GM18508 (cell line): ENCODE measurements around the gene CCBE1.

ENCODE experiments used
- ATAC-seq: cut with Tn5 transposase; IDR thresholded peaks from one replicate; pipeline ENCODE4 v1.9.1; 2021; ENCODE audit warnings: moderate number of reproducible peaks; ENCODE audit not compliant: insufficient read depth, unreplicated experiment

Gene CCBE1

GRCh38 chr18:59469463-59470180 is 227.6 kb downstream of the CCBE1 start:
- ATAC-seq: no peak

- no peak for ATAC-seq
These were observed 228.4 kb downstream of the CCBE1 start for GRCh38 chr18:59468821-59469220.

GRCh38 chr18:59467497-59467896 is 229.7 kb downstream of the CCBE1 start:
- no peak for ATAC-seq

- no peak for ATAC-seq
These were observed 230.2 kb downstream of the CCBE1 start for GRCh38 chr18:59466980-59467379.

GRCh38 chr18:59464486-59464885 is 232.7 kb downstream of the CCBE1 start:
- no peak for ATAC-seq

GRCh38 chr18:59461171-59461570 is 236.1 kb downstream of the CCBE1 start:
- ATAC-seq: no peak

GRCh38 chr18:59460072-59460420 is 237.2 kb downstream of the CCBE1 start:
- ATAC-seq: no peak

- ATAC-seq: no peak
These were observed 237.7 kb downstream of the CCBE1 start for GRCh38 chr18:59459369-59460071.

- no peak for ATAC-seq
These were observed 238.6 kb downstream of the CCBE1 start for GRCh38 chr18:59458575-59458974.

- ATAC-seq: no peak
These were observed 240.6 kb downstream of the CCBE1 start for GRCh38 chr18:59456657-59457056.

- no peak for ATAC-seq
These were observed 241.4 kb downstream of the CCBE1 start for GRCh38 chr18:59455728-59456276.

GRCh38 chr18:59454909-59455727 is 242.1 kb downstream of the CCBE1 start:
- no peak for ATAC-seq

- ATAC-seq: no peak
These were observed 243.7 kb downstream of the CCBE1 start for GRCh38 chr18:59453468-59453961.

GRCh38 chr18:59451963-59452362 is 245.3 kb downstream of the CCBE1 start:
- no peak for ATAC-seq

GRCh38 chr18:59451073-59451472 is 246.2 kb downstream of the CCBE1 start:
- ATAC-seq: no peak

GRCh38 chr18:59448546-59448945 is 248.7 kb downstream of the CCBE1 start:
- ATAC-seq: no peak

- no peak for ATAC-seq
These were observed 251.2 kb downstream of the CCBE1 start for GRCh38 chr18:59446012-59446411.

- no peak for ATAC-seq
These were observed 259.2 kb downstream of the CCBE1 start for GRCh38 chr18:59437851-59438569.

- no peak for ATAC-seq
These were observed 264.2 kb downstream of the CCBE1 start for GRCh38 chr18:59432803-59433597.
